ENCODE results near the gene VASH1.

- TF ChIP-seq GATA3 (IDR thresholded peaks at IDR 0.05; ENCODE audit: low read depth, low read length) = no peak
- no peak for TF ChIP-seq GATA2 (IDR thresholded peaks at IDR 0.05; ENCODE audit: low read depth, low read length)
Measured at GRCh38 chr14:76784266-76784874, 23.1 kb downstream of the VASH1 start.
